C4-2B (cell line): Measurements from ENCODE around the gene ENTPD8.

Source experiments
- CTCF ChIP-seq: fragments of 450-650 bp; conservative IDR thresholded peaks from 2 replicates; pipeline ENCODE4 v1.5.1; 2017; ENCODE audit warnings: mild to moderate bottlenecking
- ZFX ChIP-seq: fragments of 450-650 bp; IDR thresholded peaks from 2 replicates; pipeline ENCODE4 v1.6.1; 2017

DNA sequence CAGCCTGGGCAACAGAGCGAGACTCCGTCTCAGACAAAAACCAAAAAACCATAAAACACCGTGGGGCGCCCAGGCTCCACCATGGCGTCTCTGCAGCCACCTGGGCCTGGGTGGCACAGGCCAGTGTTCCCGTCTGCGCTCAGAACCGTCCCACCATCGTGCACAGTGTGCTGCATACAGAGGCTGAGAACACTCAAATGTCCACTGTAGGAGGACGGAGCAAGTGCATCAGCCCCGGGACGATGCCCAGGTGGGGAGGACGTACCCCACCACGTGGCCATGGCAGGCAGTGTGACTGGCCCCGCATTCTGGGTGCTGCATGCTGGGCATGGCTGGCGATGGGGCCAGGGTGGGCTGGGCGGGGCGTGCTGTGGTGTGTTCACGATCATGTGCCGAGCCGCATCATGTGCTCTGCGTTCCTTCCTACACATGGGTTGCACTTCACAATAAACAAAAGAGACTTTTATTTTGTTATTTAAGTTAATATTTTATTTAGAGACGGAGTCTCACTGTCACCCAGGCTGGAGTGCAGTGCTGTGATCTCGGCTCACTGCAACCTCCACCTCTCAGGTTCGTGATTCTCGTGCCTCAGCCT lies 56.0 kb downstream of the ENTPD8 start:
- TF ChIP-seq CTCF (no peak), ZFX (no peak)
